H9 (cell line): Measurements from ENCODE around the gene ZNRF3. TPM values are rescaled to one million over a fixed set of nuclear protein-coding genes. Genes with fewer than 3 reads are reported as not detected.

Experiments used
- DNase-seq: peaks from one replicate; pipeline ENCODE4 v3.0.0-alpha.2; 2017
- H2AFZ ChIP-seq: one replicate; pipeline ENCODE4 v1.6.1; 2013; ENCODE audit warnings: mild to moderate bottlenecking, low read length, control low read depth, moderate library complexity
- H2AK5ac ChIP-seq: 2 replicates; pipeline ENCODE4 v1.6.1; 2013; ENCODE audit warnings: low read length, control low read depth, mixed read lengths; ENCODE audit not compliant: insufficient read length
- H2BK120ac ChIP-seq: one replicate; pipeline ENCODE4 v1.6.1; 2013; ENCODE audit warnings: low read depth, mild to moderate bottlenecking, low read length, control low read depth, inconsistent platforms; ENCODE audit not compliant: poor library complexity, severe bottlenecking
- H2BK12ac ChIP-seq: 2 replicates; pipeline ENCODE4 v1.6.1; 2013; ENCODE audit warnings: low read length, control low read depth, mixed read lengths, low read depth; ENCODE audit not compliant: insufficient read length
- H2BK15ac ChIP-seq: 2 replicates; pipeline ENCODE4 v1.6.1; 2013; ENCODE audit warnings: low read depth, low read length, control low read depth
- H2BK20ac ChIP-seq: one replicate; pipeline ENCODE4 v1.6.1; 2013; ENCODE audit warnings: low read depth, mild to moderate bottlenecking, low read length, control low read depth, inconsistent platforms; ENCODE audit not compliant: poor library complexity, severe bottlenecking
- H2BK5ac ChIP-seq: 2 replicates; pipeline ENCODE4 v1.6.1; 2013; ENCODE audit warnings: low read length, control low read depth, mixed read lengths; ENCODE audit not compliant: insufficient read length
- H3K14ac ChIP-seq: 2 replicates; pipeline ENCODE4 v1.6.1; 2013; ENCODE audit warnings: low read length, control low read depth; ENCODE audit not compliant: insufficient read depth
- H3K18ac ChIP-seq: 2 replicates; pipeline ENCODE4 v1.6.1; 2013; ENCODE audit warnings: low read depth, mild to moderate bottlenecking, mixed read lengths, low read length, control low read depth; ENCODE audit not compliant: insufficient read length
- H3K23ac ChIP-seq: 2 replicates; pipeline ENCODE4 v1.6.1; 2013; ENCODE audit warnings: low read length, control low read depth, mixed read lengths, low read depth; ENCODE audit not compliant: insufficient read length
- H3K23me2 ChIP-seq: 2 replicates; pipeline ENCODE4 v1.6.1; 2013; ENCODE audit warnings: low read depth, mild to moderate bottlenecking, mixed read lengths, low read length, control low read depth; ENCODE audit not compliant: insufficient read length, poor library complexity, severe bottlenecking
- H3K27ac ChIP-seq: 2 replicates; pipeline ENCODE4 v1.5.1; 2013; ENCODE audit warnings: low read length, control low read depth, mixed read lengths, low read depth; ENCODE audit not compliant: insufficient read length
- H3K27me3 ChIP-seq: 2 replicates; pipeline ENCODE4 v1.6.1; 2013; ENCODE audit warnings: low read length, control low read depth, inconsistent platforms; ENCODE audit not compliant: insufficient read depth
- H3K4ac ChIP-seq: 2 replicates; pipeline ENCODE4 v1.6.1; 2013; ENCODE audit warnings: low read depth, mild to moderate bottlenecking, control low read depth, inconsistent platforms, low read length, moderate library complexity
- H3K4me1 ChIP-seq: 2 replicates; pipeline ENCODE4 v1.6.1; 2013; ENCODE audit warnings: low read length, control low read depth, inconsistent platforms; ENCODE audit not compliant: insufficient read depth
- H3K4me2 ChIP-seq: 2 replicates; pipeline ENCODE4 v1.6.1; 2013; ENCODE audit warnings: low read length, control low read depth, mixed read lengths; ENCODE audit not compliant: insufficient read length, insufficient read depth
- H3K56ac ChIP-seq: 2 replicates; pipeline ENCODE4 v1.6.1; 2013; ENCODE audit warnings: low read depth, mild to moderate bottlenecking, mixed read lengths, low read length, control low read depth; ENCODE audit not compliant: insufficient read length
- H3K79me1 ChIP-seq: 2 replicates; pipeline ENCODE4 v1.6.1; 2013; ENCODE audit warnings: low read depth, mild to moderate bottlenecking, moderate library complexity, low read length, control low read depth, inconsistent platforms; ENCODE audit not compliant: insufficient read depth, poor library complexity, severe bottlenecking
- H3K79me2 ChIP-seq: 2 replicates; pipeline ENCODE4 v1.6.1; 2013; ENCODE audit warnings: low read length, control low read depth, inconsistent platforms; ENCODE audit not compliant: insufficient read depth
- H3K9ac ChIP-seq: 2 replicates; pipeline ENCODE4 v1.6.1; 2013; ENCODE audit warnings: low read length, control low read depth, mixed read lengths; ENCODE audit not compliant: insufficient read length; ENCODE audit errors: extremely low read depth
- H3K9me3 ChIP-seq: one replicate; pipeline ENCODE4 v1.6.1; 2013; ENCODE audit warnings: low read depth, low read length, inconsistent platforms; ENCODE audit not compliant: control insufficient read depth
- H3T11ph ChIP-seq: one replicate; pipeline ENCODE4 v1.6.1; 2013; ENCODE audit warnings: mild to moderate bottlenecking, low read length, control low read depth, inconsistent platforms
- H4K20me1 ChIP-seq: one replicate; pipeline ENCODE4 v1.6.1; 2013; ENCODE audit not compliant: control insufficient read depth, insufficient read length, insufficient read depth
- H4K5ac ChIP-seq: 2 replicates; pipeline ENCODE4 v1.6.1; 2013; ENCODE audit warnings: low read depth, mild to moderate bottlenecking, mixed read lengths, low read length, control low read depth; ENCODE audit not compliant: insufficient read length
- H4K8ac ChIP-seq: replicated peaks from 2 replicates; pipeline ENCODE4 v1.6.1; 2013; ENCODE audit warnings: low read length, control low read depth, mixed read lengths, low read depth; ENCODE audit not compliant: insufficient read length
- H4K91ac ChIP-seq: 2 replicates; pipeline ENCODE4 v1.6.1; 2013; ENCODE audit warnings: low read depth, mild to moderate bottlenecking, moderate library complexity, mixed read lengths, low read length, control low read depth; ENCODE audit not compliant: insufficient read length
- H3K27ac Mint-ChIP-seq, 3 experiments: 2 replicates in 2 of 3; 3 replicates in 1 of 3; pipeline ENCODE4 v1.8.0; 2020 to 2021; ENCODE audit warnings: mixed read lengths in 3 of 3, mild to moderate bottlenecking in 1 of 3, moderate library complexity in 1 of 3
- H3K27me3 Mint-ChIP-seq: 2 replicates; pipeline ENCODE4 v1.8.0; 2021; ENCODE audit warnings: low read depth, mild to moderate bottlenecking, moderate library complexity, mixed read lengths
- H3K36me3 Mint-ChIP-seq, 3 experiments: 2 replicates in 2 of 3; 3 replicates in 1 of 3; pipeline ENCODE4 v1.8.0; 2020 to 2021; ENCODE audit warnings: low read depth in 3 of 3, mixed read lengths in 3 of 3; ENCODE audit not compliant: insufficient read depth in 1 of 3
- H3K4me1 Mint-ChIP-seq, 2 experiments: 2 replicates each; pipeline ENCODE4 v1.8.0; 2020; ENCODE audit warnings: mixed read lengths in 2 of 2
- H3K4me3 Mint-ChIP-seq, 2 experiments: 2 replicates in 1 of 2; 3 replicates in 1 of 2; pipeline ENCODE4 v1.8.0; 2020 to 2021; ENCODE audit warnings: mild to moderate bottlenecking in 2 of 2, mixed read lengths in 2 of 2, moderate library complexity in 1 of 2
- H3K9me3 Mint-ChIP-seq, 2 experiments: 2 replicates in 1 of 2; 3 replicates in 1 of 2; pipeline ENCODE4 v1.8.0; 2020; ENCODE audit warnings: mild to moderate bottlenecking in 2 of 2, mixed read lengths in 2 of 2, moderate library complexity in 1 of 2
- CTCF ChIP-seq: fragments of 200-600 bp; sonication (generic); conservative IDR thresholded peaks from 3 replicates; pipeline ENCODE4 v1.8.0; 2021; ENCODE audit warnings: antibody characterized with exemption, mild to moderate bottlenecking
- whole genome bisulfite sequencing: extraction: QIAGEN DNeasy Blood & Tissue Kit; methylation state at CpG from one replicate; pipeline ENCODE4 v1.1.7; 2013; ENCODE audit warnings: missing lambda C conversion rate, low lambda C conversion rate, mixed read lengths; ENCODE audit not compliant: insufficient read length; ENCODE audit errors: extremely low coverage; 5-methylcytosine and 5-hydroxymethylcytosine counted together
- total RNA-seq: library from RNA; stranded (reverse); gene quantifications from 2 replicates; pipeline ENCODE4 v1.2.1, GENCODE V29; 2021

Gene ZNRF3
- total RNA-seq, 1 experiment from 2014 or later, result 20.6 TPM

- H3K56ac ChIP-seq, result no peak overlapping the region
- H3K27ac ChIP-seq, result no peak overlapping the region
- H3T11ph ChIP-seq, result no peak overlapping the region
- no peaks in the 10 kb centered on the region for H3K9me3 ChIP-seq
- H4K5ac ChIP-seq, result no peak overlapping the region
- no peak for DNase-seq
- no peak overlapping the region for H3K4ac ChIP-seq
- no peak overlapping the region for H3K9ac ChIP-seq
- WGBS, result no CpG with 5 or more reads among the region's 9 CpGs
- peaks cover 10% of the 10 kb centered on the region; the same call in 1 of the 2 replicates for H3K4me1 ChIP-seq
- peak overlapping the region; percentile 25 to 74; a peak in 1 of 5 replicates for H3K4me3 Mint-ChIP-seq
- peak overlapping the region; percentile 60 for H3K4me2 ChIP-seq
- H3K27me3 ChIP-seq, result no peaks in the 10 kb centered on the region
- H3K18ac ChIP-seq, result no peak overlapping the region
- peak overlapping the region in 1 of 3 experiments; percentile 58; a peak in 2 of 7 replicates for H3K27ac Mint-ChIP-seq
- no peak overlapping the region for H2AK5ac ChIP-seq
- H3K79me2 ChIP-seq, result peaks cover 2% of the 10 kb centered on the region; the same call in 1 of the 2 replicates
- H4K91ac ChIP-seq, result no peak overlapping the region
- H2BK5ac ChIP-seq, result no peak overlapping the region
- H3K79me1 ChIP-seq, result peaks cover 4% of the 10 kb centered on the region
- no peaks in the 10 kb centered on the region for H3K9me3 Mint-ChIP-seq
- H3K14ac ChIP-seq, result no peak overlapping the region
- no peak overlapping the region for H2BK20ac ChIP-seq
- H3K23me2 ChIP-seq, result peaks cover 14% of the 10 kb centered on the region
- peaks cover 0 to 16% (median 2%) of the 10 kb centered on the region in 3 experiments; a peak in 4 of 7 replicates for H3K36me3 Mint-ChIP-seq
- H3K27me3 Mint-ChIP-seq, result no peaks in the 10 kb centered on the region
- no peak overlapping the region for H2BK12ac ChIP-seq
- no peak overlapping the region for H2BK120ac ChIP-seq
- H4K20me1 ChIP-seq, result no peaks in the 10 kb centered on the region
- H2BK15ac ChIP-seq, result no peak overlapping the region
- H4K8ac ChIP-seq, result no peak overlapping the region
- H2AFZ ChIP-seq, result no peak overlapping the region
- peaks cover 39 to 42% of the 10 kb centered on the region in 2 experiments for H3K4me1 Mint-ChIP-seq
- no peak overlapping the region for H3K23ac ChIP-seq
- no peak for TF ChIP-seq CTCF
Measured at GRCh38 chr22:29029202-29030000, 146.0 kb downstream of the ZNRF3 start.
